Activated naive CD4-positive, alpha-beta T cell treated with anti-CD3 and anti-CD28 coated beads, Interleukin-2, amount 50 U/mL, for 72 hours (primary cell): ENCODE measurements around the gene GPR78. TPM values are rescaled to one million over a fixed set of nuclear protein-coding genes. Genes with fewer than 3 reads are reported as not detected.

ENCODE experiments used
- ATAC-seq, 2 donors: fragments of 150-1000 bp; cut with Tn5 transposase; 2 replicates each; pipeline ENCODE4 v1.10.0; 2021; ENCODE audit warnings: mild to moderate bottlenecking in 2 of 2, moderate library complexity in 2 of 2
- DNase-seq, 2 donors: peaks; one replicate each; pipeline ENCODE4 v3.0.0; 2021 to 2022; ENCODE audit warnings: low spot score in 2 of 2
- H3K27ac Mint-ChIP-seq, 2 donors: one replicate each; pipeline ENCODE4 v1.8.0; 2022; ENCODE audit warnings: mild to moderate bottlenecking in 2 of 2, mixed read lengths in 2 of 2
- H3K36me3 Mint-ChIP-seq, 2 donors: one replicate each; pipeline ENCODE4 v1.8.0; 2022; ENCODE audit warnings: mixed read lengths in 2 of 2
- H3K9me3 Mint-ChIP-seq, 2 donors: one replicate each; pipeline ENCODE4 v1.8.0; 2022; ENCODE audit warnings: mixed read lengths in 2 of 2
- total RNA-seq, 2 donors: library from RNA; stranded (reverse); gene quantifications; one replicate each; pipeline ENCODE4 v1.2.3, GENCODE V29; 2022

Gene GPR78
- total RNA-seq, 2 donors from 2014 or later: 0.16 TPM; not detected in 1

DNA sequence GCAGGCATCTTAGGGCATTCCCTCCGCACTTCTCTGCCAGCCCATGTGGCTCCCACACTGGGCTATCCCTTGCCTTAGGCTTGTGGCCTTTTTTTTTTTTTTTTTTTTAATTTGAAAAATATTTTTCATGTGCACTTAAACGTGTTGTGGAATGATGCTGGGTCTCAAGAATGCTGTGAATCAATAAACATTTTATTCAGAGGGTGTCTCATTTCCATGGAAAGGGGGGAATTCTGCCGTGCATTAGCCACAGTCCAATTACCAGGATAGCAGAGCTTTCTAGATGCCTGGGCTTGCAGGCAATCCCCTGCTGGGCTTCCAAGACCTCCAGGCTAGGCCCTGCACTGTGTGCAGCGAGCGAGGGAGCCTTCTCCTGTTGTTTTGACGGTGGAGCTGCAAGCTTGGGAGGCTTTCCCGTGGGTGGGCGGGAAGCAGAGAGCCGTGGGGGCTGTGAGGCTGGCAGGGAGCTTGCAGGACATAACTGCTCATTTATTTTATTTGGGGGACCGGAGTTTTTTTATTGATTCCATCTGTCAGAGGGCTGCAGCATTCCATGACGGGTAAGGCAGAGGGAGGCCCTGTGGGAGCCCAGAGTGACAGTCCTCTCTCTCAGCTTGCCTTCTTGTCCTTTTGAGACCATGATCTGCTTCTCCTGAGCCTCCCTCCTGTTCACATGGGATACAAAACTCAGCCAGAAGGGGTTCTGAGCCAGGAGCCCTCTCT is 9.8 kb downstream of the GPR78 start:
- no peaks in the 10 kb centered on the region for H3K36me3 Mint-ChIP-seq
- no peak for DNase-seq
- H3K27ac Mint-ChIP-seq: no peak overlapping the region
- no peak for ATAC-seq
- no peaks in the 10 kb centered on the region for H3K9me3 Mint-ChIP-seq

DNA sequence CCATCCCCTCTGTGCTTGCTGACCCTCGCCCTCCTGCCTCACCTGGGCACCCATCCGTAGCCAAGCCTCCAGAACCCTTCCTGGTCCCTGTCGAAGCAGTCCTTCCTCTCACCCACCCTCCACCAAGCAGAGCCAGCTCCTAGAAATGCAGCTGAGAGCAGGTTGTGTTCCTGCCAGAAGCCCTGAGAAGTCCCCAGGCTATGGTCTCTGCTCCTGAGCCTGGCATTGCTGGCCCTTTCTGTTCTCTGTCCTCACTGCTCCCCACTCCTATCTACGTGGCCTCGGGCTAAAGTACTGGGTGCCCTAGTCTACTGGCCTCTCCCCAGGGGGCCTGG is 10.3 kb downstream of the GPR78 start:
- H3K27ac Mint-ChIP-seq: no peak overlapping the region
- no peak for DNase-seq

DNA sequence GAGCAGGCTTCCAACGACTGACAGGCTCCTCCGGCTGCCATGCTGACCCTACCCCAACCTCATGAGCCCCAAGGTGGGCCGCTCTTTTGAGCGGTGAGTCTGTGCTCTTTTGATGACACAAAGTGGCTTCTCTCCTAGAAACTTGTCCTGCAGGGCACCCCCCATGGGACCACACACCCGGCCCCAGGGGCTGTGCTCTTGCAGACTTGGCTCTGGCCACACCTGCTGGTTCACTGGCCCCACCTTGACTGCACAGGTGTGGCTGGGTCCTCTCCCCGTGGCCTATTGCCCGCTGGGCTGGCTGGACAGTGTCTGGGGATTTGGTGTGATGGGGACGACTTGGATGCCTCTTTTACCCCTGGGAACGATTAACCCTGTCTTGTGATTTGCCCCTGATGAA is 10.9 kb downstream of the GPR78 start:
- ATAC-seq (no peak), DNase-seq (no peak)
- Mint-ChIP-seq H3K27ac (no peak overlapping the region), H3K36me3 (no peaks in the 10 kb centered on the region), H3K9me3 (no peaks in the 10 kb centered on the region)

More for the DNA sequence above, 10.3 kb downstream of the GPR78 start:
- no peak for ATAC-seq
- H3K36me3 Mint-ChIP-seq: no peaks in the 10 kb centered on the region
- H3K9me3 Mint-ChIP-seq: no peaks in the 10 kb centered on the region

DNA sequence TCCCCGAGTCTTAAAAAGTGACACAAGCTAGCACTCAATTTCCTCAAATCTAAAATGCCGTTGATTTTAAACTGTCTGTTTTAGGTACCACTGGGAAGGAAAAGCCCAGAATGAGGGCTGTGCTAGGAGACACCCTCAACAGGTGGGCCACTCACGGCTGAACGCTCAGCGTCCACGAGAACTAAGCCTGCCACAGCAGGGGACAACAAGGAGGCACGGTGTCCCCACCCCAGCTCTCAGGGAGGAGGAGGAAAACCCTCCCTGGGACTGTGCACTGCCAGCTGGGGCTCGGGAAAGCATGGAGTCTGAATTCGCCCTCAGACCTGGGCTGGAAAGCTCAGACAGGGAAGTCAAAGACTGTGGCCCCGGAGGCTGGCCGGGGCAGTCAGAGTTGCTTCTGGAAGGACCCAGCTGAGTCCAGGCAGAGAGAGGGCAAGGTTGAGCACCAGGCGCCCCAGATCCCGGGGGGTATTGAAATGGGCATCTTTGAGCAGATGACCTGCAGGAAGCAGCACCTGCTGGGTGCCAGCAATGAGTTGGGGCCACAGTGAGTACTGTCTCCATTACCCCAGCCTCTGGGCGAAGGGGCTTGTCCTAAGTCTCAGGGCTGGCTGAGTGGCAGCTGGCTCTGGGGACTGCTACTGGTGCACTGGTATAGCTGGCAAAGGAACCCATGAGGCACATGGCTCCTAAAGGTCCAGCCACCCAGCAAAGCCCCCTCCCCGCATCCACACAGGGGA is 11.6 kb downstream of the GPR78 start:
- Mint-ChIP-seq H3K9me3 (no peaks in the 10 kb centered on the region), H3K36me3 (no peaks in the 10 kb centered on the region), H3K27ac (no peak overlapping the region)
- ATAC-seq (no peak), DNase-seq (no peak)

DNA sequence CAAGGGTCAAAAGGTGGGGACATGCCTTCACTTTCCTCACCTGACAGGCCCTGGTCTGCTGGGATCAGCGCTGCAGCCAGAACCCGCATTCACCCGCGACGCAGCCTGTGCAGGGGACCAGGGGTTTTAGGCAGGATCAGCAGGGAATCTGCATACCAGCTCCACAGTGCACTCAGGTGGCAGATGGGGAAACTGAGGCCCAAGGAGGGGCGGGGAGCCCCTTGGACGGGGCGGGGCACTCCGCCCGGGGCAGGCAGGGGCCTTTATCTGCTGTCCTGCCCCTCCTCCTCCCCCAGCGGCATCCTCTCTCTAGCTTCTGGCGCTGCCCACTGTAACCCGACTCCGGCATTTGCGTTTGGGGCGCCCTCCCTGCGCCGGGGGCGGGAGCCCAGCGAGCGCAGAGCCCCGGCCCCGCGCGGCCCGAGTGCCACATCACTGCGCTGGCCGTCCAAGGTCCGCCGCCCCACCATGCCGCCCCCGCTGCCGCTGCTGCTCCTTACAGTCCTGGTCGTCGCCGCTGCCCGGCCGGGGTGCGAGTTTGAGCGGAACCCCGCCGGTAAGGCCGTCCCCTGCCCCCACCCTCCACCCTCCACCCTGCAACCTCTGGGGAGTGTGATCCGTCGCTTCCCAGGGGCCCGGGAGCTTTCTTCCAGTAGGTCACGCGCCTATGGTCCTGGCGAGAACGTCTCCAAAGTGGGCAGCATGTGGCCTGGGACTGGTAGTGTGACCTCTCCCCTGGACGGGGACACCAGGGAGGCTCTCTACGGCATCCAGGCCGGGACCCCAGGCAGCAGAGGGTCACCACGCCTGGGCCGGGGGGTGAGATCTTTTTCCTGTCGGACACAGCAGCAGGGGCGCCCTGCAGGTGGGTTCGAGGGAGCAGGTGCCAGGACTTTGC is 12.4 kb downstream of the GPR78 start, which contains the start of gene CPZ:
Gene CPZ, plus strand, starts transcription at position 400 of the 898 bp plus-strand sequence. Its CDS starts 69 bp downstream, at position 469.
- no peak for ATAC-seq
- DNase-seq: no peak
- Mint-ChIP-seq H3K27ac (no peak within 1 kb of the TSS), H3K9me3 (no peaks in the 10 kb centered on the region), H3K36me3 (no peaks in the 10 kb centered on the region)

DNA sequence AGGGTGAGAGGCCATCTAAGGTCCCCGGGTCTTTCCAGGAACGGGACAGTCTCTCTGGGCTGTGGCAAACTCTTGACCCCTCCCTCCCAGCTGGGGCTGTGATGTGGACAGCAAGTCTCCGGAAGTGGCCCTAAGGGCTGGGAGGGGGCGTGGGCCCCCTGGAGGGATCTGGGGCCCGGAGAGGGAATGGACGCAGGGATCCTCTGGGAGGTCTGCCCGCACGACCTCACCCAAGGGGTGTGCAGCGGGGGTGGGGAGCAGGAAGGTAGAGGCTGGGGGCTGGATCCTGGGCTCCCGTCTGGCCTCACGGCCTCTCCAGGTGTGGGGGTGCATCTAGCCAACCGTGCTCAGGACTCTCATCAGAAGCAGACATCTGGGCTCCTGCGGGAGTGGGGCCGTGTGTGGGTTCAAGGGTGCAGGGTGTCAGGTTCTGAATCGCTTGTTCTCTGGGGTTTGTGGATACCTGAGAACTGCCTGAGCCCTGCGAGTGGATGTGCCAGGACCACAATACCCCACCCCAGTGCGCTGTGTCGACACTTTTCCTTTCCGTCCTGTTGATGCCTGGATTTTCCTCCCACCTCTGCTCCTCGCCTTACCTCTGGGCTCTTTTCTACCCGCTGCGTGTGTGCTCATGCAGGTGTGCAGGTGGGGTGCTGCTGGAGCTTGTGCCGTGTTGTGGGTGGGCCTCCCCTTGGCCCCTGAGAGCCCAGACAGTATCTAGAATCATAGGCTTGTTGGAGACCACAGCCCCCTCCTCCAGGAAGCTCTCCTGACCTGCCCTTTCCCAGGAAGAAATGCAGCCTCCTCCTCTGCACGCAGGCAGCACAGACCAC is 13.3 kb downstream of the GPR78 start:
- Mint-ChIP-seq H3K9me3 (no peaks in the 10 kb centered on the region), H3K36me3 (no peaks in the 10 kb centered on the region), H3K27ac (no peak overlapping the region)
- no peak for DNase-seq
- ATAC-seq: peak in 1 of 2 donors; percentile 9

DNA sequence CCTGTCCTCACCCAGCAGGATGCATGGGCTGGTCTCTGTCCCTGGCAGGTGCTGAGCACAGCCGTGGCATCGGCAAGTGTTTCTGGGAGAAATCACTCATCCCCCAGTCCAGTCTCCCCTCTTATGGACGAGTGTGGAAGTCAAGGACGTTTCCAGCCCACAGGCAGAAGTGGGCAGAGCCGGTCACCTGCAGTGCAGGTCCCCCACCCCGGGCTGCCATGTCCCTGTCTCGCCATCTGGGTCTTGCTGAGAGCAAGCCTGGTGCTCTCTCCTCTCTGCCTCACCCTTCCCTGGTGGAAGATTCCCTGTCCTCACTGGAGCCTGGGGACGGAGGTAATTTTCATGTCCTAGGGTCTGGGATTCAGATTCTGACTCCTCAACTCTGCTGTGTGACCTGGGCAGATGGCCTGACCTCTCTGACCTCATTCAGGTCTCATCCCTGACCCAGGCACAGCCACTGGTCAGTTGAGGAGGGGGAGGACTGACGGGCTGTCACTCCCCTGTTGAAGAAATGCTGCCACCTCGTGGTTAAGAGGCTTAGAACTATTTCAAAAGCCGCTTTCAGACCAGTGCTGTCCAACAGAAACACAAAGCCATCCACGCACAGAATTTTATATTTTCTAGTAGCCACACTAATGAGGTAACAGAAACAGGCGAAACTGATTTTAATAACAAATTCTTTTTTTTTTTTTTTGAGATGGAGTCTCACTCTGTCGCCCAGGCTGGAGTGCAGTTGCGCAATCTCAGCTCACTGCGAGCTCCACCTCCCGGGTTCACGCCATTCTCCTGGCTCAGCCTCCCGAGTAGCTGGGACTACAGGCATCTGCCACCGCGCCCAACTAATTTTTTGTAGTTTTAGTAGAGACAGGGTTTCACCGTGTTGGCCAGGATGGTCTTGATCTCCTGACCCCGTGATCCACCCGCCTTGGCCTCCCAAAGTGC is 14.2 kb downstream of the GPR78 start:
- DNase-seq (peak in 1 of 2 donors; percentile 38), ATAC-seq (no peak)
- Mint-ChIP-seq H3K9me3 (no peaks in the 10 kb centered on the region), H3K36me3 (no peaks in the 10 kb centered on the region), H3K27ac (no peak overlapping the region)

DNA sequence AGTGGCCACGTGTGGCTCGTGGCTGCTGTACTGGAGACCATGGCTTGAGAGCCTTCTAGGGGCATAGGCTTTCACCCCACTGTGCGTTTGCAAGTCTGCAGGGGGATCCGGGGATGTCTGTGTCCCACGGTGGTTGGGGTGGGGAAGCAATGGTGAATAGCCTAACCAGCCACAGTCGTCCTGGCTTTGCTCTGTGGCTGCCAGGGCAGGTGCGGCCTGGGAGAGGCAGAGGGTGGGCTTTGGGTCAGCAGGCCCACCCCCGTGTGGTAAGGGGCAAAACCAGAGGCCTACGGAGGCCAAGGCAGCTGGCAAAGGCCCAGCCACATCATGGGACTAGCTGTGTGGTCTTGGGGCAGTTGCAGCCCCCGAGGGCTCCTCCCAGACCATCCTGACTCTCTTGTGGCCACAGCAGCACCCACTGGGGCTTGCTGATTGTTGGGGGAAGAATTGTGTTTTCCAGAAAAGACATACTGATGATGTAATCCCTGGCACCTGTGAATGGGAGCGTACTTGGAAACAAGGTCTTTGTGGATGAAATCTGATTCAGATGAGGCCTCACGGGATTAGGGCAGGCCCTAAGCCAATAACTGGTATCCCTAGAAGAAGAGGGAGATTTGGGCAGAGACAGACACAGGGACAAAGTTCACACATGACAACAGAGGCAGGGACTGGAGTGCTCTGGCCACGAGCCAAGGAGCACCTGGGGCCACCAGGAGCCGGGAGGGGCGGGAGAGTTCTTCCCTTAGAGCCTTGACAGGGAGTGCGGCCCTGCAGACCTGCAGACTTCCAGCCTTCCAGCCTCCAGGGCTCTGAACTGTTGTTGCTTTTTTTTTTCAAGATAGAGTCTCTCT is 15.3 kb downstream of the GPR78 start:
- H3K9me3 Mint-ChIP-seq: no peaks in the 10 kb centered on the region
- no peak for ATAC-seq
- no peaks in the 10 kb centered on the region for H3K36me3 Mint-ChIP-seq
- DNase-seq: no peak
- no peak overlapping the region for H3K27ac Mint-ChIP-seq

DNA sequence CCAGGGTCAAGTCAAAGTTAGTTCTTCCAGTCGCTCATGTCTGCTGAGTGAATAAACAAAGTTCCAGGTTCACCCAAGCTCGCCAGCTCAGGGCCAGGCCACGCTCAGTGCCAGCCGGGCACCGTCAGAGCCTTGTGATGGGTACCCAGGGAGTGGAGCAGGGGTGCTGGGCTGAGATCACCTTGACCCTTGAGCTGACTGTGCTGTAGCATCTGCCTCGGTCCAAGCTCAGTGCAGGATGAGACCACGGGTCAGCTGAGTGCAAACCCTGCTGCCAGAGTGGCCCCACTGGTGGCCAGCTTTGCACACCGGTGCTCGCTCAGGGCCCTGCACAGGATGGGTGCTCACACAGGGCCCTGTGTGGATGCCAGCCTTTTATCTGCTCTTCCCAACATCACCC is 16.7 kb downstream of the GPR78 start:
- DNase-seq (no peak), ATAC-seq (no peak)
- Mint-ChIP-seq H3K9me3 (no peaks in the 10 kb centered on the region), H3K27ac (no peak overlapping the region), H3K36me3 (no peaks in the 10 kb centered on the region)

DNA sequence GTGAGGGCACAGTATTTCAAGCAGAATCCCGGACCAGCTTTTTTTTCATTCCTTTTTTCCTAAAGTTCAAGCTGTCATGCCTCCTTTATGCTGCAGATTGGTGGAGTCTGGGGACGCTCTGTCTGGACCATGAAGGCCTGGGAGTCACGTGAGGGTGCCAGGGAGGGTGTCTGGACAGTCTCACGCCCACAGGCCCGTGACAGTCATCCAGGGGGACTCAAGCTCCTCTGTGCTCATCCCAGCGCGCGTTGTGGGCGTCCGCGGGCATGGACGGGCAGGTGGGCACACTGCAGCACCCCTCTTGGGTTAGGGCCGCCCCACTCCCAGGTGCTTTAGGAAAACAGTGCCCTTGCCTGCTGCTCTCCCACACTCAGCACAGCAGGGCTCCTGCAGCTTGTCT is 17.1 kb downstream of the GPR78 start:
- no peak for ATAC-seq
- Mint-ChIP-seq H3K36me3 (no peaks in the 10 kb centered on the region), H3K27ac (no peak overlapping the region), H3K9me3 (no peaks in the 10 kb centered on the region)
- DNase-seq: no peak

DNA sequence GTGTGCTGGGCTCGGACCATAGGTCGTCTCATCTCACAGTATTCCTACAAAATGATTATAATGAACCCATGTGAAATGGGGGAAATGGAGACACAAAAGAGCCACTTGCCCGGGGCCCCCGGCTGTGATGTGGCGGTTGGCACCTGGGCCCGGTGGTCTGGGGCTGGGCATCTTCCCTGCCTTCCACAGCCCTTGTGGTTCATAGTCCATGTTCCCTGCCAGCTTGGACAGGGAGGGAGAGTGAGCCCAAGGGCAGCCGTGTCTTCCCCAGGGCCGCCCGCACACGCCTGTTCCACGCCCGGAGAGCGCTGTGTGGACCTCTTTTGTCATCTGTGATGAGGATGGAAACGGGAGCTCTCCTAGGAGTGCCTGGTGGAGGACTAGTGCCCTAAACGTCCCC is 17.6 kb downstream of the GPR78 start:
- Mint-ChIP-seq H3K27ac (no peak overlapping the region), H3K9me3 (no peaks in the 10 kb centered on the region), H3K36me3 (no peaks in the 10 kb centered on the region)
- DNase-seq (no peak), ATAC-seq (no peak)

DNA sequence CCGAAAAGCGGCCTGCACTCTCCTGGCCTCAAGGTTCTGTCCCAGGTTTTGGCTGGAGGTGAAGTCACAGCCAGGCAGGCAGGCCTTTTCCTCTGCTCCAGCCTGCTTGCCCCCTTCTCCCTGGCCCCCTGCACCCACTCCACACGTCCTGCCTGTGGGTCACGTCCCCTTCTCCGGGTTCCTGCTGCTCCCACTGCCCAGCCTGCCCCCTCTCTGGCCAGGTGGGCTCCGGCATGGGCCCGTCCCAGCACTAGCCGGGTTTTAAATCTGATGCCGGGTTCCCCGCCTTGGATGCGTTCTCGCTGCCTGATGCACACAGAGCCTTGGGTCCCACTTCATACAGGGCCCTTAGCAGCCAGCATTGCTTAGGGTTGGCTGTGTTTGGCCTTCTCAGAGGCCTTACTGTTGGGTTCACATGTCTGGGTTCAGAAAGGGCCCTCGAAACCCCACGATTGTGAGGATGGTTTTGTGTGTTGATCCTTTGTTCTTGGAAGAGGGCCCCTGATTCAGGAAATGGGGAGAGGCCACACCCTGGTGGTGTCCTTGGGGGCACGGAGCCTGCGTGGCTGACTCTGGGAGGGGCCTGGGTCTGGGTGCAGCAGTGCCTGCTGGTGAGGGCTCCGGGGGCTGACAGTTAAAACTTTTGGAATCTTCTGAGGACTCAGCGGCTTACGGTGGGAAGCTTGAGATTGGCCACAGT is 18.3 kb downstream of the GPR78 start:
- no peaks in the 10 kb centered on the region for H3K9me3 Mint-ChIP-seq
- no peak for ATAC-seq
- H3K36me3 Mint-ChIP-seq: no peaks in the 10 kb centered on the region
- H3K27ac Mint-ChIP-seq: no peak overlapping the region
- DNase-seq: no peak

DNA sequence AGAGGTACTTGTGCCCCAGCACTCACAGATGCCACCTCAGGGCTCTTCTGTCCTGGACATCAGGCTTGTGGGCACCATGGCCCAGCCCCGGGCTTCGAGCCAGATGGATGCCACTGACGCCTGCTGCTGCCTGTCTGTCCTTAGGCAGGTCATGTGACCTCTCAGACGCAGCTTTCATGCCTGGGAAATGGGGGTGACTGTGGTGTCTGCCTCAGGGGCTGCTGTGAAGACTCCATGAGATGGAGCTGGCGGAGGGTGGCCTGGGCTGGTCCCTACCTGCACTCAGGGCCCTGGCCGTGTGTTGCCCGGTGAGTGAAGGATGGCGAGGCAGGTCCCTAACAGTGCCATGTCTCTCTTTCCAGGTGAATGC is 18.9 kb downstream of the GPR78 start:
- DNase-seq (no peak), ATAC-seq (no peak)
- Mint-ChIP-seq H3K27ac (no peak overlapping the region), H3K9me3 (no peaks in the 10 kb centered on the region), H3K36me3 (no peaks in the 10 kb centered on the region)

DNA sequence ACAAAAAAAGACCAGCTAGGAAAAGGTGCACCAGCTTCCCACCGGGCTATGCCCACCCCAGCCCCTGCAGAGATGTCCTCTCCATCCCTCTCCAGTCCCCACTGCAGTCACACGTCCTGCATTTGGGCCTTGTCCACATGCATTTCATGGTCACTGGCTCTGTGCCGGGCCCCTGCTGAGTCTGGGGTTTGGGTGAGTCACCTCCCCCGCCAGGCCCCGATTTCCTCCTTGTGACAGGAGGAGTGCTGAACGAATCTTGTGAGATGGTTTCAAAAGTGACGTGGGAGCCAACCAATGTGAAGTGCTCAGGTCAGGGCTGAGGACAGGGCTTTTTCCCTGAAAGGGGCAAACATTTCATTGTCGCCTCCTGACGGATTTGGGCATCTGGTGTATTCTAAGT is 19.5 kb downstream of the GPR78 start:
- ATAC-seq (no peak), DNase-seq (no peak)
- no peaks in the 10 kb centered on the region for H3K36me3 Mint-ChIP-seq
- H3K27ac Mint-ChIP-seq: no peak overlapping the region
- H3K9me3 Mint-ChIP-seq: no peaks in the 10 kb centered on the region
